ENCODE results near the gene CCND1. TPM values are rescaled to one million over a fixed set of nuclear protein-coding genes. Genes with fewer than 3 reads are reported as not detected.

Gene CCND1
- polyA plus RNA-seq, 1 experiment = 307 TPM

- H3K4me3 ChIP-seq (ENCODE audit: low read depth, low read length) = no peak overlapping the region
- POLR2A ChIA-PET = no interaction called here
- CTCF ChIA-PET = interaction anchor here (1.3 to 4.1 kb wide), 3 partner anchors 8 to 369 kb away, joined by 3 to 26 read pairs (median 16); no protein-coding TSS in a partner anchor
- H3K36me3 ChIP-seq (ENCODE audit: control insufficient read depth, insufficient read depth, low read length) = peaks cover 7% of the 10 kb centered on the region
- H3K27me3 ChIP-seq (ENCODE audit: control insufficient read depth, insufficient read depth, low read length) = no peaks in the 10 kb centered on the region
- DNase-seq (ENCODE audit: low read depth) = no peak
- TF ChIP-seq CTCF (IDR thresholded peaks at IDR 0.05; ENCODE audit: insufficient read depth, low read depth, low read length) = peak; percentile 23; the same call in 1 of the 2 replicates
Measured at GRCh38 chr11:69662021-69662698, 21.2 kb downstream of the CCND1 start.

- no peak for TF ChIP-seq CTCF (IDR thresholded peaks at IDR 0.05; ENCODE audit: insufficient read depth, low read depth, low read length)
- CTCF ChIA-PET = no interaction called here
- no peaks in the 10 kb centered on the region for H3K27me3 ChIP-seq (ENCODE audit: control insufficient read depth, insufficient read depth, low read length)
- H3K4me3 ChIP-seq (ENCODE audit: low read depth, low read length) = no peak overlapping the region
- DNase-seq (ENCODE audit: low read depth) = no peak
- POLR2A ChIA-PET = no interaction called here
- peaks cover 8% of the 10 kb centered on the region for H3K36me3 ChIP-seq (ENCODE audit: control insufficient read depth, insufficient read depth, low read length)
Measured at GRCh38 chr11:69662806-69663205, 21.9 kb downstream of the CCND1 start.

- CTCF ChIA-PET = no interaction called here
- POLR2A ChIA-PET = no interaction called here
- TF ChIP-seq CTCF (IDR thresholded peaks at IDR 0.05; ENCODE audit: insufficient read depth, low read depth, low read length) = no peak
- peaks cover 8% of the 10 kb centered on the region for H3K36me3 ChIP-seq (ENCODE audit: control insufficient read depth, insufficient read depth, low read length)
- DNase-seq (ENCODE audit: low read depth) = no peak
- no peak overlapping the region for H3K4me3 ChIP-seq (ENCODE audit: low read depth, low read length)
- no peaks in the 10 kb centered on the region for H3K27me3 ChIP-seq (ENCODE audit: control insufficient read depth, insufficient read depth, low read length)
Measured at GRCh38 chr11:69663326-69663725, 22.4 kb downstream of the CCND1 start.

GRCh38 chr11:69664103-69664775, 23.3 kb downstream of the CCND1 start:
- H3K27me3 ChIP-seq (ENCODE audit: control insufficient read depth, insufficient read depth, low read length) = no peaks in the 10 kb centered on the region
- no peak overlapping the region for H3K4me3 ChIP-seq (ENCODE audit: low read depth, low read length)
- POLR2A ChIA-PET = no interaction called here
- CTCF ChIA-PET = interaction anchor here (1.6 to 8.8 kb wide), 2 partner anchors 533 to 563 kb away, joined by 5 to 94 read pairs; no protein-coding TSS in a partner anchor
- H3K36me3 ChIP-seq (ENCODE audit: control insufficient read depth, insufficient read depth, low read length) = peaks cover 9% of the 10 kb centered on the region
- DNase-seq (ENCODE audit: low read depth) = no peak
- no peak for TF ChIP-seq CTCF (IDR thresholded peaks at IDR 0.05; ENCODE audit: insufficient read depth, low read depth, low read length)

- ChIA-PET POLR2A (no interaction called here), CTCF (interaction anchor here (0.6 to 8.8 kb wide), 5 partner anchors 13 to 564 kb away, joined by 3 to 94 read pairs (median 4); no protein-coding TSS in a partner anchor)
- Histone ChIP-seq H3K36me3 (ENCODE audit: control insufficient read depth, insufficient read depth, low read length) (peaks cover 12% of the 10 kb centered on the region), H3K27me3 (ENCODE audit: control insufficient read depth, insufficient read depth, low read length) (no peaks in the 10 kb centered on the region), H3K4me3 (ENCODE audit: low read depth, low read length) (no peak overlapping the region)
- DNase-seq (ENCODE audit: low read depth) = no peak
- TF ChIP-seq CTCF (IDR thresholded peaks at IDR 0.05; ENCODE audit: insufficient read depth, low read depth, low read length) = no peak
Measured at GRCh38 chr11:69664901-69665300, 23.9 kb downstream of the CCND1 start.
